Measurements from ENCODE around the gene KRT85.
"Not testable (repeated sequence)": the region's sequence is repeated elsewhere in the genome, so short reads cannot be mapped to it uniquely, and the experiment has no call there.

The KRT85 gene

DNA sequence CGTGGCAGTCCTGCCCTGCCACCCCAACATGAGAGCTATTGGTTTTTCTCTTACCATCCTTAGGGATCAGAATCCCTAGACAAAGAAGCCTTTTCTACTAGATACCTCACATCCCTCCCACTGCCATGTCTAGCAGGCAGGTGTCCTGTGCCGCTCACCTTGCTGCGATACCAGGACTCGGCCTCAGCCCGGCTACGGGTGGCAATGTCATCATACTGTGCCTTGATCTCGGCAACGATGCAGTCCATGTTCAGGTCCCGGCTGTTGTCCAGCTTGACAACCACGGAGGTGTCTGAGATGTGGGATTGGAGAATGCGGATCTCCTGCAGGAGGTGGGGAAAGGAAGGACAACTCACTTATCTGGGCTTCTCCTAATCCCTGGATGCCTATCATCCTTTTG is 50.6 kb downstream of the KRT85 start:
- Histone ChIP-seq H3K4me3 (no peak overlapping the region), H3K36me3 (ENCODE audit: insufficient read depth, low read length) (no peaks in the 10 kb centered on the region), H3K27ac (no peak overlapping the region), H3K9me3 (ENCODE audit: low read depth, low read length) (no peaks in the 10 kb centered on the region), H3K9ac (ENCODE audit: insufficient read length) (no peak overlapping the region)
- no peak for TF ChIP-seq POLR2AphosphoS5 (IDR thresholded peaks at IDR 0.05; ENCODE audit: borderline replicate concordance, low read depth, low read length)
- no peak for TF ChIP-seq EZH2 (IDR thresholded peaks at IDR 0.05)
- TF ChIP-seq FOXP2 (optimal IDR thresholded peaks at IDR 0.05; ENCODE audit: control extremely low read depth, extremely low read length, insufficient read depth): no peak
- no peak for DNase-seq (ENCODE audit: low read depth, low spot score)

DNA sequence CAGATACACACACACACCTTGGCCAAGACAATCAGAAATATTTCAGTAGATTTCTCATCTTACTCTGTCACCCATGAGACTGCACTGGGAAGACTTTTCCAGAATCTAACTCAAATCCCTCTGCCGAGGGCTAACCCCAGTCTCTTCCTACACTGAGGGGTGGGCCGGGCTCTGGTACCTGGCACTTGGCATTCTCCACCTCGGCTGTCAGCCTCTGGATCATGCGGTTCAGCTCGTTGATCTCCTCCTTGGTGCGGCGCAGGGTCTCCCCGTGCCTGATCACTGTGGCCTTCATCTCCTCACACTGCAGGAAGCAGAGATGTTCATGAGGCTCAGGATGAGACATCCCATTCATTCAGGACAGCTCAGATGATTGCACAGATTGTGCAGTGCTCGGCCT is 51.0 kb downstream of the KRT85 start:
- no peak for TF ChIP-seq FOXP2 (optimal IDR thresholded peaks at IDR 0.05; ENCODE audit: control extremely low read depth, extremely low read length, insufficient read depth)
- TF ChIP-seq EZH2 (IDR thresholded peaks at IDR 0.05): no peak
- no peak for TF ChIP-seq POLR2AphosphoS5 (IDR thresholded peaks at IDR 0.05; ENCODE audit: borderline replicate concordance, low read depth, low read length)
- H3K36me3 ChIP-seq (ENCODE audit: insufficient read depth, low read length): no peaks in the 10 kb centered on the region
- H3K4me3 ChIP-seq: no peak overlapping the region
- DNase-seq (ENCODE audit: low read depth, low spot score): no peak
- H3K27ac ChIP-seq: no peak overlapping the region
- H3K9ac ChIP-seq (ENCODE audit: insufficient read length): no peak overlapping the region
- no peaks in the 10 kb centered on the region for H3K9me3 ChIP-seq (ENCODE audit: low read depth, low read length)

- H3K9me3 ChIP-seq (ENCODE audit: low read depth, low read length); DNase-seq (ENCODE audit: low read depth, low spot score); H3K36me3 ChIP-seq (ENCODE audit: insufficient read depth, low read length); H3K4me3 ChIP-seq; H3K9ac ChIP-seq (ENCODE audit: insufficient read length); H3K27ac ChIP-seq: not testable (repeated sequence)
Observed at GRCh38 chr12:52315721-52316120, 51.6 kb downstream of the KRT85 start.

GRCh38 chr12:52314511-52314910 is 52.8 kb downstream of the KRT85 start:
- no peaks in the 10 kb centered on the region for H3K9me3 ChIP-seq (ENCODE audit: low read depth, low read length)
- no peak for DNase-seq (ENCODE audit: low read depth, low spot score)
- no peak overlapping the region for H3K27ac ChIP-seq
- H3K9ac ChIP-seq (ENCODE audit: insufficient read length): no peak overlapping the region
- H3K36me3 ChIP-seq (ENCODE audit: insufficient read depth, low read length): no peaks in the 10 kb centered on the region
- TF ChIP-seq EZH2 (IDR thresholded peaks at IDR 0.05) (no peak), FOXP2 (optimal IDR thresholded peaks at IDR 0.05; ENCODE audit: control extremely low read depth, extremely low read length, insufficient read depth) (no peak), POLR2AphosphoS5 (IDR thresholded peaks at IDR 0.05; ENCODE audit: borderline replicate concordance, low read depth, low read length) (no peak)
- no peak overlapping the region for H3K4me3 ChIP-seq

DNA sequence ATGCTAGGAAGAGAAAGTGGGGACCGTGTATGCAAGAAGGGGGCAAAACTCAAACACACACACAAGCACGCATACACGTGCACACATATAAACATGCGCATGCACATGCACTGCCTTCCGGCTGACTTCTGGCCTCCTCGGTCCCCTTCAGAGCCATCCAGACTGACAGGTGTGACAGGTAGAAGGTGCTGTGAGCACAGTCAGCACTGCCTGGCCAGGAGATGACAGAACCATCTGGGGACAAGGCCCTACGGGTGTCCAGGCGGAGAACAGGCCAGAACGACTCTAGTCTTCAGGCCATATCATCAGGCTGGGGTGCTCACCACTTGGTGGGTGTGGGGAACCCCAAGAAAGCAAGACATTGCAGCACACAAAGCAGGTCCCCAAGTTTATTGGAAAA is 53.4 kb downstream of the KRT85 start:
- TF ChIP-seq EZH2 (IDR thresholded peaks at IDR 0.05): no peak
- no peak for TF ChIP-seq POLR2AphosphoS5 (IDR thresholded peaks at IDR 0.05; ENCODE audit: borderline replicate concordance, low read depth, low read length)
- TF ChIP-seq FOXP2 (optimal IDR thresholded peaks at IDR 0.05; ENCODE audit: control extremely low read depth, extremely low read length, insufficient read depth): no peak
- H3K9ac ChIP-seq (ENCODE audit: insufficient read length): no peak overlapping the region
- no peak overlapping the region for H3K4me3 ChIP-seq

GRCh38 chr12:52313461-52313860 is 53.8 kb downstream of the KRT85 start:
- Histone ChIP-seq H3K27ac (no peak overlapping the region), H3K4me3 (no peak overlapping the region), H3K9ac (ENCODE audit: insufficient read length) (no peak overlapping the region), H3K9me3 (ENCODE audit: low read depth, low read length) (no peaks in the 10 kb centered on the region), H3K36me3 (ENCODE audit: insufficient read depth, low read length) (no peaks in the 10 kb centered on the region)
- TF ChIP-seq EZH2 (IDR thresholded peaks at IDR 0.05) (no peak), POLR2AphosphoS5 (IDR thresholded peaks at IDR 0.05; ENCODE audit: borderline replicate concordance, low read depth, low read length) (no peak), FOXP2 (optimal IDR thresholded peaks at IDR 0.05; ENCODE audit: control extremely low read depth, extremely low read length, insufficient read depth) (no peak)
- no peak for DNase-seq (ENCODE audit: low read depth, low spot score)

More for the DNA sequence above, 53.4 kb downstream of the KRT85 start:
- DNase-seq (ENCODE audit: low read depth, low spot score): no peak
- H3K36me3 ChIP-seq (ENCODE audit: insufficient read depth, low read length): no peaks in the 10 kb centered on the region
- H3K9me3 ChIP-seq (ENCODE audit: low read depth, low read length): no peaks in the 10 kb centered on the region
- H3K27ac ChIP-seq: no peak overlapping the region

DNA sequence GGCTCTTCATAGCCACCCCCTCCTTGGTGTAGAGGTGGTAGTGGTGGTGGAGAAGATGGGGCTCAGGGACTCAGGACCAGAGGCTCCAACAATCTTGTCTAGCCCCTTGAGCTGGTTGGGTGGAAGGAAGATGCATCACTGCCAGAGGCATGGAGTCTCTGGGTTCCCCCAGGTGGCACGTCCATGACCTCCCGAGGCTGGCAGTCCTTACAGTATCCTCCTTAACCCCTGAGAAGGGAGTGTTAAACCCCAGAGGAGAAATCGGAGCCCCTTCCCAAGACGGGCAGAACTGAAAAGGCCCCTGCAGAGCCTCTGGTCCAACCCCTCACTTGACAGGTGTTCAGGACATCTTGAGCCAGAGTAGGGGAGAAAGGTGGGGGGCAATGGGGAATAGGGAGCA is 55.2 kb downstream of the KRT85 start:
- no peak overlapping the region for H3K9ac ChIP-seq (ENCODE audit: insufficient read length)
- no peak for TF ChIP-seq FOXP2 (optimal IDR thresholded peaks at IDR 0.05; ENCODE audit: control extremely low read depth, extremely low read length, insufficient read depth)
- TF ChIP-seq EZH2 (IDR thresholded peaks at IDR 0.05): no peak
- TF ChIP-seq POLR2AphosphoS5 (IDR thresholded peaks at IDR 0.05; ENCODE audit: borderline replicate concordance, low read depth, low read length): no peak
- no peak overlapping the region for H3K4me3 ChIP-seq
- H3K36me3 ChIP-seq (ENCODE audit: insufficient read depth, low read length): no peaks in the 10 kb centered on the region
- H3K9me3 ChIP-seq (ENCODE audit: low read depth, low read length): no peaks in the 10 kb centered on the region
- H3K27ac ChIP-seq: no peak overlapping the region
- no peak for DNase-seq (ENCODE audit: low read depth, low spot score)

GRCh38 chr12:52311285-52311648 is 56.0 kb downstream of the KRT85 start:
- Histone ChIP-seq H3K9ac (ENCODE audit: insufficient read length) (no peak overlapping the region), H3K27ac (no peak overlapping the region), H3K36me3 (ENCODE audit: insufficient read depth, low read length) (no peaks in the 10 kb centered on the region), H3K4me3 (no peak overlapping the region), H3K9me3 (ENCODE audit: low read depth, low read length) (no peaks in the 10 kb centered on the region)
- no peak for DNase-seq (ENCODE audit: low read depth, low spot score)
- TF ChIP-seq POLR2AphosphoS5 (IDR thresholded peaks at IDR 0.05; ENCODE audit: borderline replicate concordance, low read depth, low read length) (no peak), EZH2 (IDR thresholded peaks at IDR 0.05) (no peak), FOXP2 (optimal IDR thresholded peaks at IDR 0.05; ENCODE audit: control extremely low read depth, extremely low read length, insufficient read depth) (no peak)

DNA sequence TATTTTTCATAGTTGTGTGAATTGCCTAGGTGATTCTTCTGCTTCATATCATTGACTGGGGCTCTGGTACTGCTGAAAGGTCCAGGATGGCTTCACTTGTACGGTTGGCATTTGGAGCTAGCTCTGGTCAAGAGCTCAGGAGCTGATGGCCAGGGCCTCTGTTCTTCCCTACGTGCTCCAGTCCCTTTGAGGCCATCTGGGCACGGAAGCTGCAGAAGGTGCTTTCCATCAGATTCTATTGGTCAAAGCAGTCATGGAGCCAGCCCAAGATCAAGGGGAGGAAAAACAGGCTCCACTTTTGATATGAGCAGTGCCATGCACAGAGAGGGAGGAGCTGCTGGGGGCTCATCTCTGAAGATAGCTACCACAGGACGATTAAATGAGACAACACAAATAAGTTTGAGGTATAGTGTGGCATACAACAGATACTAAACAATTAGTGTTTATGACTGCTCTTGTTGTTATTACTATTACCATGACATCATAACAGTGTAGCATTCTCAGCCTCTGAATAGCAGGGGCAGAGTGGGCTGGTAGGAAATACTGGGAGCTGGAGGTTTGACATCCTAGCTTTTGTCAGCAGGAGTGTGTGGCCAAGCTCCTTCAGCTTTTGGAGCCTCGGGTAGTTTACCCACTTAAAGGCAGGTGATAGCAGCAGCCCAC is 56.5 kb downstream of the KRT85 start:
- DNase-seq (ENCODE audit: low read depth, low spot score): no peak
- H3K9me3 ChIP-seq (ENCODE audit: low read depth, low read length): no peaks in the 10 kb centered on the region

More for the DNA sequence above, 56.5 kb downstream of the KRT85 start:
- no peak overlapping the region for H3K27ac ChIP-seq
- no peaks in the 10 kb centered on the region for H3K36me3 ChIP-seq (ENCODE audit: insufficient read depth, low read length)
- no peak overlapping the region for H3K4me3 ChIP-seq
- H3K9ac ChIP-seq (ENCODE audit: insufficient read length): no peak overlapping the region
- no peak for TF ChIP-seq EZH2 (IDR thresholded peaks at IDR 0.05)
- no peak for TF ChIP-seq POLR2AphosphoS5 (IDR thresholded peaks at IDR 0.05; ENCODE audit: borderline replicate concordance, low read depth, low read length)
- TF ChIP-seq FOXP2 (optimal IDR thresholded peaks at IDR 0.05; ENCODE audit: control extremely low read depth, extremely low read length, insufficient read depth): no peak

Measured in SK-N-MC (cell line).